ENCODE measurements around the gene DUSP11. TPM values are rescaled to one million over a fixed set of nuclear protein-coding genes. Genes with fewer than 3 reads are reported as not detected.
"Not testable (repeated sequence)": the region's sequence is repeated elsewhere in the genome, so short reads cannot be mapped to it uniquely, and the experiment has no call there.

Gene DUSP11
- total RNA-seq, 1 donor from 2014 or later = 11.4 TPM

GRCh38 chr2:73736855-73737779 lies 42.8 kb downstream of the DUSP11 start, which contains the start of gene TPRKB:
Gene TPRKB, minus strand, starts transcription at chr2:73737345. Its CDS starts 2,776 bp downstream, at chr2:73734569.
- intact Hi-C loops (cut with DNase I) = no loop called here
- DNase-seq = peak; percentile 98
- peak; percentile 100 for ATAC-seq (ENCODE audit: poor library complexity)

- intact Hi-C loops (cut with DNase I) = no loop called here
- DNase-seq (no peak), ATAC-seq (ENCODE audit: poor library complexity) (no peak)
Measured at GRCh38 chr2:73736378-73736777, 43.5 kb downstream of the DUSP11 start.

- intact Hi-C loops (cut with DNase I) = no loop called here
- DNase-seq = peak; percentile 67
- peak; percentile 95 for ATAC-seq (ENCODE audit: poor library complexity)
Measured at GRCh38 chr2:73730810-73731209, 49.1 kb downstream of the DUSP11 start.

GRCh38 chr2:73728711-73729110 lies 51.2 kb downstream of the DUSP11 start:
- DNase-seq (no peak), ATAC-seq (ENCODE audit: poor library complexity) (no peak)

GRCh38 chr2:73728043-73728442 lies 51.9 kb downstream of the DUSP11 start:
- ATAC-seq (ENCODE audit: poor library complexity) (no peak), DNase-seq (no peak)

More at GRCh38 chr2:73728711-73729110, 51.2 kb downstream of the DUSP11 start:
- intact Hi-C loops (cut with DNase I) = no loop called here

DNA sequence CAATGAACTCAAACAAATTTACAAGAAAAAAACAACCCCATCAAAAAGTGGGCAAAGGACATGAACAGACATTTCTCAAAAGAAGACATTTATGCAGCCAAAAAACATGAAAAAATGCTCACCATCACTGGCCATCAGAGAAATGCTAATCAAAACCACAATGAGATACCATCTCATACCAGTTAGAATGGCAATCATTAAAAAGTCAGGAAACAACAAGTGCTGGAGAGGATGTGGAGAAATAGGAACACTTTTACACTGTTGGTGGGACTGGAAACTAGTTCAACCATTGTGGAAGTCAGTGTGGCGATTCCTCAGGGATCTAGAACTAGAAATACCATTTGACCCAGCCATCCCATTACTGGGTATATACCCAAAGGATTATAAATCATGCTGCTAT lies 53.2 kb downstream of the DUSP11 start:
- DNase-seq; intact Hi-C loops (cut with DNase I); ATAC-seq (ENCODE audit: poor library complexity): not testable (repeated sequence)

More at GRCh38 chr2:73728043-73728442, 51.9 kb downstream of the DUSP11 start:
- intact Hi-C loops (cut with DNase I) = no loop called here

- no peak for DNase-seq
- intact Hi-C loops (cut with DNase I) = no loop called here
- no peak for ATAC-seq (ENCODE audit: poor library complexity)
Measured at GRCh38 chr2:73718851-73719621, 60.9 kb downstream of the DUSP11 start.

DNA sequence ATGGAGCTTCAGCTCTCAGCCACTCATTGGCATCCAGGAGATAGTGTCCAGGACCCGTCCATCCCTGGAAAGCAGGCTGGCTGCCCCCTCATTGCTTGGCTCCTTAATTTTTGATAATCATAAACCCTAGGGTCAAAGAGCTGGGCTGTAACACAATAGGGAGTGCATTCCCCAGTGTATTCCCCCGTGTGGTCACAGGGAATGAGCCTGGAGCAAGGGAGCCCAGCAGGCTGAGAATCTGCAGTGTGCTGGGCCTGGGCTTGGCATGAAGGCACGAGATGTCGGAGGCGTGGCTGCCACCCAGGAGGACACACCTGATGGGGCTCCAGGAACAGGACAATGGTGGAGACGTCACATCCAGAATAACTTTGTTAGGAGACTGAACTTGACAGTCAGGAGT lies 61.5 kb downstream of the DUSP11 start:
- no peak for ATAC-seq (ENCODE audit: poor library complexity)
- intact Hi-C loops (cut with DNase I) = no loop called here
- no peak for DNase-seq

- DNase-seq; intact Hi-C loops (cut with DNase I); ATAC-seq (ENCODE audit: poor library complexity): not testable (repeated sequence)
Measured at GRCh38 chr2:73717695-73718094, 62.2 kb downstream of the DUSP11 start.

- DNase-seq (no peak), ATAC-seq (ENCODE audit: poor library complexity) (no peak)
- intact Hi-C loops (cut with DNase I) = no loop called here
Measured at GRCh38 chr2:73717251-73717606, 62.7 kb downstream of the DUSP11 start.

DNA sequence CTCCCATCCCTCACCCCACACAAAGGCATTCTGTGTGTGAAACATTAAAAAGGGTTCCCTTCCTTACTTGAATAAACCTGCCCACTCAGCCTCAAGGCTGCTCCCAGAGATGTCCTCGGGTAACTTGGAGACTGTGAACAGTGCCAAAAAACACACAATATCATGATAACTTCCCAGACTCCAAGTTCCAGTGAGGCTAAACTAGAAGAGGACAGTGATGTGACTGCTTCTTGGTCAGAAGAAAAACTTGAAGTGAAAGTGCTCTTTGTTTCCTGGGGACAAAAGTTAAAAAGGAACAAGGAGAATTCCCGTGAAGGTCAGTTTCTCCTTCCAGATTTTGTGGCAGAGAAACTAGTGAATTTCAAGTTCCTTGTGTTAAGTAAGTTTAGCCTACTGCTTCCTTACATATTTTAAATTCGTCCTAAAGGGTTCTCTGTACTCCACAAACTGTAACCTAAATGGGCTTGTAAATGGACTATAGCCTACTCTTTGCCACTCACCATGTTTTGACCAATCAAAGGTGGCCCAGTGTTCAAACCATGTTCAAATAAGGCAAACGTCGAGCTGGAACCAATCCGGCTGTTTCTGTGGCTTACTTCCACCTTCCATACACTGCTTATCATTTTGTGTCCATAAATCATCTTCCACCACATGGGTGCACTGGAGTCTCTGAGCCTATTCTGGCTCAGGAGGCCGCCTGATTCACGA lies 63.2 kb downstream of the DUSP11 start:
- intact Hi-C loops (cut with DNase I) = no loop called here

GRCh38 chr2:73714091-73714490 lies 65.8 kb downstream of the DUSP11 start:
- DNase-seq (no peak), ATAC-seq (ENCODE audit: poor library complexity) (no peak)
- intact Hi-C loops (cut with DNase I) = no loop called here

More for the DNA sequence above, 63.2 kb downstream of the DUSP11 start:
- DNase-seq (no peak), ATAC-seq (ENCODE audit: poor library complexity) (peak; percentile 63)

Other genes starting within 250 kb of the DUSP11 start
- not detected for gene NAT8, start 137.7 kb downstream of the DUSP11 start, total RNA-seq
- 39.2 TPM for gene TPRKB, start 42.8 kb downstream of the DUSP11 start, total RNA-seq
- gene C2orf78, start 4.1 kb upstream of the DUSP11 start, total RNA-seq = not detected
- 27.7 TPM for gene STAMBP, start 48.9 kb upstream of the DUSP11 start, total RNA-seq
- 1.7 TPM for gene ACTG2, start 112.9 kb upstream of the DUSP11 start, total RNA-seq
- gene DGUOK, start 146.8 kb upstream of the DUSP11 start, total RNA-seq = 17.7 TPM
- gene TET3, start 204.8 kb upstream of the DUSP11 start, total RNA-seq = 2.0 TPM

All from Right ventricle myocardium superior (tissue), 1 donor.